ENCODE measurements around the gene CSNK1G1. TPM values are rescaled to one million over a fixed set of nuclear protein-coding genes. Genes with fewer than 3 reads are reported as not detected.
"Not testable (repeated sequence)": the region's sequence is repeated elsewhere in the genome, so short reads cannot be mapped to it uniquely, and the experiment has no call there.

The CSNK1G1 gene
- polyA plus RNA-seq, 1 donor from 2014 or later, result 18.9 TPM

DNA sequence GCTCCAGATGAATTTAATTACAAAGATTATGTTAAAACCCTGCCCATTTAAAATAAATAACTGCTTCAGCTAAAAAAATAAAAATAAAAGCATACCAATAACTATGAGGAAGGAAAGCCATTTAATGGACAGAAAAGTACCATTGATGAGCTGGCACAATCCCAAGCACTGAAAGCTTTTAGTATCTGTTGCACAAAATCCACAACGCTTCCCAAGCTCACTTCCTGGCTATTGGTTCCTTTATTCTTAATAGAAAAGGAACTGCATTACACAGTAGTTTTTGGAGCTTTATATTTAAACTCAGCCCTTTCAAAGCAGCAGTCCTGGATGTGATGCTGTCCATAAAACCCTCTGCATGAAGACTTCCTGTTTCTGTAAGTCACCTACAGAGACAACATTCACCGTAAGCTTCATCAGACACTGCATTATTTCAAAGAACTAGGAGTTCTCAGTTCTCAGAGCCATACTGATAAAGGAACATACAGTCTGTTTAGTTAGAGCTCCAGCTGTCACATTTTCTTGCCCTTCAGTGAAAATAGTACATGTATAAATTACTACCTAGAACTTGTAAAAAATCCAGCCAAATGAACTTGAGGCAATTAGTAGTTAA is 81.5 kb downstream of the CSNK1G1 start:
- H3K36me3 ChIP-seq (ENCODE audit: insufficient read depth, low read length), result no peaks in the 10 kb centered on the region
- H3K9ac ChIP-seq (ENCODE audit: low read length), result no peak overlapping the region
- no peak for TF ChIP-seq RAD21 (conservative IDR thresholded peaks at IDR 0.05)
- TF ChIP-seq, protein P1, sequence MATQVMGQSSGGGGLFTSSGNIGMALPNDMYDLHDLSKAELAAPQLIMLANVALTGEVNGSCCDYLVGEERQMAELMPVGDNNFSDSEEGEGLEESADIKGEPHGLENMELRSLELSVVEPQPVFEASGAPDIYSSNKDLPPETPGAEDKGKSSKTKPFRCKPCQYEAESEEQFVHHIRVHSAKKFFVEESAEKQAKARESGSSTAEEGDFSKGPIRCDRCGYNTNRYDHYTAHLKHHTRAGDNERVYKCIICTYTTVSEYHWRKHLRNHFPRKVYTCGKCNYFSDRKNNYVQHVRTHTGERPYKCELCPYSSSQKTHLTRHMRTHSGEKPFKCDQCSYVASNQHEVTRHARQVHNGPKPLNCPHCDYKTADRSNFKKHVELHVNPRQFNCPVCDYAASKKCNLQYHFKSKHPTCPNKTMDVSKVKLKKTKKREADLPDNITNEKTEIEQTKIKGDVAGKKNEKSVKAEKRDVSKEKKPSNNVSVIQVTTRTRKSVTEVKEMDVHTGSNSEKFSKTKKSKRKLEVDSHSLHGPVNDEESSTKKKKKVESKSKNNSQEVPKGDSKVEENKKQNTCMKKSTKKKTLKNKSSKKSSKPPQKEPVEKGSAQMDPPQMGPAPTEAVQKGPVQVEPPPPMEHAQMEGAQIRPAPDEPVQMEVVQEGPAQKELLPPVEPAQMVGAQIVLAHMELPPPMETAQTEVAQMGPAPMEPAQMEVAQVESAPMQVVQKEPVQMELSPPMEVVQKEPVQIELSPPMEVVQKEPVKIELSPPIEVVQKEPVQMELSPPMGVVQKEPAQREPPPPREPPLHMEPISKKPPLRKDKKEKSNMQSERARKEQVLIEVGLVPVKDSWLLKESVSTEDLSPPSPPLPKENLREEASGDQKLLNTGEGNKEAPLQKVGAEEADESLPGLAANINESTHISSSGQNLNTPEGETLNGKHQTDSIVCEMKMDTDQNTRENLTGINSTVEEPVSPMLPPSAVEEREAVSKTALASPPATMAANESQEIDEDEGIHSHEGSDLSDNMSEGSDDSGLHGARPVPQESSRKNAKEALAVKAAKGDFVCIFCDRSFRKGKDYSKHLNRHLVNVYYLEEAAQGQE (IDR thresholded peaks at IDR 0.05; ENCODE audit: borderline replicate concordance), result no peak
- no peak for TF ChIP-seq MXI1 (conservative IDR thresholded peaks at IDR 0.05; ENCODE audit: poor library complexity, severe bottlenecking)
- TF ChIP-seq, protein P2, sequence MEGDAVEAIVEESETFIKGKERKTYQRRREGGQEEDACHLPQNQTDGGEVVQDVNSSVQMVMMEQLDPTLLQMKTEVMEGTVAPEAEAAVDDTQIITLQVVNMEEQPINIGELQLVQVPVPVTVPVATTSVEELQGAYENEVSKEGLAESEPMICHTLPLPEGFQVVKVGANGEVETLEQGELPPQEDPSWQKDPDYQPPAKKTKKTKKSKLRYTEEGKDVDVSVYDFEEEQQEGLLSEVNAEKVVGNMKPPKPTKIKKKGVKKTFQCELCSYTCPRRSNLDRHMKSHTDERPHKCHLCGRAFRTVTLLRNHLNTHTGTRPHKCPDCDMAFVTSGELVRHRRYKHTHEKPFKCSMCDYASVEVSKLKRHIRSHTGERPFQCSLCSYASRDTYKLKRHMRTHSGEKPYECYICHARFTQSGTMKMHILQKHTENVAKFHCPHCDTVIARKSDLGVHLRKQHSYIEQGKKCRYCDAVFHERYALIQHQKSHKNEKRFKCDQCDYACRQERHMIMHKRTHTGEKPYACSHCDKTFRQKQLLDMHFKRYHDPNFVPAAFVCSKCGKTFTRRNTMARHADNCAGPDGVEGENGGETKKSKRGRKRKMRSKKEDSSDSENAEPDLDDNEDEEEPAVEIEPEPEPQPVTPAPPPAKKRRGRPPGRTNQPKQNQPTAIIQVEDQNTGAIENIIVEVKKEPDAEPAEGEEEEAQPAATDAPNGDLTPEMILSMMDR (IDR thresholded peaks at IDR 0.05; ENCODE audit: poor library complexity, severe bottlenecking), result no peak
- TF ChIP-seq EP300 (conservative IDR thresholded peaks at IDR 0.05; ENCODE audit: poor library complexity, severe bottlenecking), result no peak
- TF ChIP-seq TAF1 (IDR thresholded peaks at IDR 0.05; ENCODE audit: low read depth), result no peak
- TF ChIP-seq EZH2 (IDR thresholded peaks at IDR 0.05; ENCODE audit: borderline replicate concordance, insufficient read depth, low read length, poor library complexity, severe bottlenecking), result no peak
- TF ChIP-seq POLR2AphosphoS5 (IDR thresholded peaks at IDR 0.05), result no peak
- no peak for TF ChIP-seq SMC3 (conservative IDR thresholded peaks at IDR 0.05; ENCODE audit: poor library complexity)
- H3K27ac ChIP-seq (ENCODE audit: low read length), result no peak overlapping the region
- H3K4me3 ChIP-seq (ENCODE audit: low read length), result no peak overlapping the region
- no peaks in the 10 kb centered on the region for H3K9me3 ChIP-seq (ENCODE audit: low read length)
- no peaks in the 10 kb centered on the region for H3K27me3 ChIP-seq (ENCODE audit: insufficient read depth, low read depth, low read length)
- no peaks in the 10 kb centered on the region for H3K9me2 ChIP-seq (ENCODE audit: insufficient read depth, low read length)
- no peak overlapping the region for H3K4me2 ChIP-seq (ENCODE audit: low read length)
- H3F3A ChIP-seq (ENCODE audit: insufficient read depth, low read length, poor library complexity, severe bottlenecking), result no peaks in the 10 kb centered on the region
- H2AFZ ChIP-seq (ENCODE audit: low read depth, low read length), result no peak overlapping the region
- no peaks in the 10 kb centered on the region for H4K20me1 ChIP-seq (ENCODE audit: insufficient read depth)
- H3K79me2 ChIP-seq (replicated peaks; ENCODE audit: insufficient read depth, low read length), result no peaks in the 10 kb centered on the region

DNA sequence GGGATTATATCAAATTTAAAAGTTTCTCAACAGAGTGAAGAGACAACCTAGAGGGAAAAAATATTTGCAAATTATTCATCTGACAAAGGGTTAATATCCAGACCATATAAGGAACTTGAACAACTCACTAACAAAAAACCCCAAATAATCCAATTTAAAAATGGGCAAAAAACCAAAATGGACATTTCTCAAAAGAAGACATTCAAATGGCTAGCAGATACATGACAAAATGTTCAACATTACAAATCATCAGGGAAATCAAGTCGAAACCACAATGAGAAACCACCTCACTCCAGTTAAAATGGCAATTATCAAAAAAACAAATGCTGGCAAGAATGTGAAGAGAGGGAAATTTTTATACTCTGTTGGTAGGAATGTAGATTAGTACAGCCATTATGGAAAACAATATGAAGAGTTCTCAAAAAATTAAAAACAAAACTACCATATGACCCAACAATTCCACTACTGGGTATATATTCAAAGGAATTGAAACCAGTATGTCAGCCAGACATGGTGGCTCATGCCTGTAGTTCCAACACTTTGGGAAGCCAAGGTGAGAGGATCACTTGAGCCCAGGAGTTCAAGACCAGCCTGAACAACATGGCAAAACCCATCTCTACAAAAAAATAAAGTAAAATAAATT is 88.5 kb downstream of the CSNK1G1 start:
- no peaks in the 10 kb centered on the region for H3K27me3 ChIP-seq (ENCODE audit: insufficient read depth, low read depth, low read length)
- no peak overlapping the region for H3K4me3 ChIP-seq (ENCODE audit: low read length)
- no peak overlapping the region for H2AFZ ChIP-seq (ENCODE audit: low read depth, low read length)
- H3K27ac ChIP-seq (ENCODE audit: low read length), result no peak overlapping the region
- no peaks in the 10 kb centered on the region for H3F3A ChIP-seq (ENCODE audit: insufficient read depth, low read length, poor library complexity, severe bottlenecking)
- peaks cover 7% of the 10 kb centered on the region for H3K79me2 ChIP-seq (replicated peaks; ENCODE audit: insufficient read depth, low read length)
- no peaks in the 10 kb centered on the region for H3K9me2 ChIP-seq (ENCODE audit: insufficient read depth, low read length)
- no peaks in the 10 kb centered on the region for H3K9me3 ChIP-seq (ENCODE audit: low read length)
- H3K36me3 ChIP-seq (ENCODE audit: insufficient read depth, low read length), result no peaks in the 10 kb centered on the region
- no peaks in the 10 kb centered on the region for H4K20me1 ChIP-seq (ENCODE audit: insufficient read depth)
- H3K4me2 ChIP-seq (ENCODE audit: low read length), result no peak overlapping the region
- no peak for TF ChIP-seq MXI1 (conservative IDR thresholded peaks at IDR 0.05; ENCODE audit: poor library complexity, severe bottlenecking)
- TF ChIP-seq EZH2 (IDR thresholded peaks at IDR 0.05; ENCODE audit: borderline replicate concordance, insufficient read depth, low read length, poor library complexity, severe bottlenecking), result no peak
- TF ChIP-seq SMC3 (conservative IDR thresholded peaks at IDR 0.05; ENCODE audit: poor library complexity), result no peak
- TF ChIP-seq, protein P1 (IDR thresholded peaks at IDR 0.05; ENCODE audit: borderline replicate concordance), result no peak
- TF ChIP-seq TAF1 (IDR thresholded peaks at IDR 0.05; ENCODE audit: low read depth), result no peak
- no peak for TF ChIP-seq EP300 (conservative IDR thresholded peaks at IDR 0.05; ENCODE audit: poor library complexity, severe bottlenecking)
- TF ChIP-seq, protein P2 (IDR thresholded peaks at IDR 0.05; ENCODE audit: poor library complexity, severe bottlenecking), result no peak
- TF ChIP-seq POLR2AphosphoS5 (IDR thresholded peaks at IDR 0.05), result no peak
- TF ChIP-seq RAD21 (conservative IDR thresholded peaks at IDR 0.05), result no peak
- no peak overlapping the region for H3K9ac ChIP-seq (ENCODE audit: low read length)

DNA sequence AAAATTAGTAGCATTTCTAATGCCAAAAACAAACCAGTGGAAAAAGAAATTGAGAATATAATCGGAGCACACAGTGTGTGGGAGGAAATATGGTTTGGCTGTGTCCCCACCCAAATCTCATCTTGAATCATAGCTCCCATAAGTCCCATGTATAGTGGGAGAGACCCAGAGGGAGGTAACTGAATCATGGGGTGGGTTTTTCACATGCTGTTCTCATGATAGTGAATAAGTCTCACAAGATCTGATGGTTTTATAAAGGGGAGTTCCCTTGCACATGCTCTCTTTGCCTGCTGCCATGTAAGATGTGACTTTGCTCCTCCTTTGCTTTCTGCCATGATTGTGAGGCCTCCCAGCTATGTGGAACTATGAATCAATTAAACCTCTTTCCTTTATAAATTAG is 90.8 kb downstream of the CSNK1G1 start:
- not testable (repeated sequence) for H3K79me2 ChIP-seq (replicated peaks; ENCODE audit: insufficient read depth, low read length); H3K4me2 ChIP-seq (ENCODE audit: low read length); H3K36me3 ChIP-seq (ENCODE audit: insufficient read depth, low read length); H3K4me3 ChIP-seq (ENCODE audit: low read length); H4K20me1 ChIP-seq (ENCODE audit: insufficient read depth); H3K9ac ChIP-seq (ENCODE audit: low read length); H2AFZ ChIP-seq (ENCODE audit: low read depth, low read length); H3K9me2 ChIP-seq (ENCODE audit: insufficient read depth, low read length); H3K27me3 ChIP-seq (ENCODE audit: insufficient read depth, low read depth, low read length); H3K9me3 ChIP-seq (ENCODE audit: low read length); H3K27ac ChIP-seq (ENCODE audit: low read length); H3F3A ChIP-seq (ENCODE audit: insufficient read depth, low read length, poor library complexity, severe bottlenecking)
